ENCODE data around the gene USH2A.

DNA sequence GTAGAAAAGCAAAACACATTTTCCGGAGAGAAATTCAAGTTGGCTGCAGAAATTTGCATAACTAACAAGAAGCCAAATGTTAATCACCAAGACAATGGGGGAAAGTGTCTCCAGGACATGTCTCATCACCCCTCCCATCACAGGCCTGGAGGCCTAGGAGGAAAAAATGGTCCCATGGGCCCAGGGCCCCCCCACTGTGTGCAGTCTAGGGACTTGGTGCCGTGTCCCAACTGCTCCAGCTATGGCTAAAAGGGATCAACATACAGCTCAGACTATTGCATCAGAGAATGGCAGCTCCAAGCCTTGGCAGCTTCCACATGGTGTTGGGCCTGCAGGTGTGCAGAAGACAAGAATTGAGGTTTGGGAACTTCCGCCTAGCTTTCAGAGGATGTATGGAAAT lies 138.2 kb downstream of the USH2A start:
- TF ChIP-seq POLR2A (IDR thresholded peaks at IDR 0.05; ENCODE audit: low read depth) (no peak), POLR2AphosphoS5 (IDR thresholded peaks at IDR 0.05) (no peak), CTCF (IDR thresholded peaks at IDR 0.05) (no peak), EP300 (IDR thresholded peaks at IDR 0.05) (no peak)
